Breast epithelium (tissue), 3 donors: ENCODE results near the gene ZNF776.

Experiments
- POLR2A ChIP-seq: fragments of 450-650 bp; IDR thresholded peaks from one replicate; pipeline ENCODE4 v1.6.1; 2016; ENCODE audit warnings: antibody characterized with exemption, mild to moderate bottlenecking, moderate library complexity
- POLR2AphosphoS5 ChIP-seq, 3 donors: sonication (generic); formaldehyde crosslinking; IDR thresholded peaks; one replicate each; pipeline ENCODE4 v1.6.1; 2017; ENCODE audit warnings: antibody characterized with exemption in 3 of 3
- TF ChIP-seq, protein P1 (sequence below), 3 donors: fragments of 450-650 bp; IDR thresholded peaks; one replicate each; pipeline ENCODE4 v1.5.1; 2016 to 2017; ENCODE audit warnings: antibody characterized with exemption in 3 of 3, mild to moderate bottlenecking in 3 of 3, moderate library complexity in 3 of 3

DNA sequence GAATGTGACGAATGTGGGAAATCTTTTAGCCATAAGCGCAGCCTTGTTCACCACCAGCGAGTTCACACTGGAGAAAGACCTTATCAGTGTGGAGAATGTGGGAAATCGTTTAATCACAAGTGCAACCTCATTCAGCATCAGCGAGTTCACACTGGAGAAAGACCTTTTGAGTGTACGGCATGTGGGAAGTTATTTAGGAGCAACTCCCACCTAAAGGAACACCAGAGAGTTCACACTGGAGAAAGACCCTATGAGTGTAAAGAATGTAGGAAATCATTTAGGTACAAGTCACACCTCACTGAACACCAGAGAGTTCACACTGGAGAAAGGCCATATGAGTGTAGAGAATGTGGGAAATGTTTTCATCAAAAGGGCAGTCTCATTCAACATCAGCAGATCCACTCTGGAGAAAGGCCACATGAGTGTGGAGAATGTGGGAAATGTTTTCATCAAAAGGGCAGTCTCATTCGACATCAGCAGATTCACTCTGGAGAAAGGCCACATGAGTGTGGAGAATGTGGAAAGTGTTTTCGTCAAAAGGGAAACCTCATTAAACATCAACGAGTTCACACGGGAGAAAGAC, 7.6 kb downstream of the ZNF776 start:
- TF ChIP-seq, protein P1, sequence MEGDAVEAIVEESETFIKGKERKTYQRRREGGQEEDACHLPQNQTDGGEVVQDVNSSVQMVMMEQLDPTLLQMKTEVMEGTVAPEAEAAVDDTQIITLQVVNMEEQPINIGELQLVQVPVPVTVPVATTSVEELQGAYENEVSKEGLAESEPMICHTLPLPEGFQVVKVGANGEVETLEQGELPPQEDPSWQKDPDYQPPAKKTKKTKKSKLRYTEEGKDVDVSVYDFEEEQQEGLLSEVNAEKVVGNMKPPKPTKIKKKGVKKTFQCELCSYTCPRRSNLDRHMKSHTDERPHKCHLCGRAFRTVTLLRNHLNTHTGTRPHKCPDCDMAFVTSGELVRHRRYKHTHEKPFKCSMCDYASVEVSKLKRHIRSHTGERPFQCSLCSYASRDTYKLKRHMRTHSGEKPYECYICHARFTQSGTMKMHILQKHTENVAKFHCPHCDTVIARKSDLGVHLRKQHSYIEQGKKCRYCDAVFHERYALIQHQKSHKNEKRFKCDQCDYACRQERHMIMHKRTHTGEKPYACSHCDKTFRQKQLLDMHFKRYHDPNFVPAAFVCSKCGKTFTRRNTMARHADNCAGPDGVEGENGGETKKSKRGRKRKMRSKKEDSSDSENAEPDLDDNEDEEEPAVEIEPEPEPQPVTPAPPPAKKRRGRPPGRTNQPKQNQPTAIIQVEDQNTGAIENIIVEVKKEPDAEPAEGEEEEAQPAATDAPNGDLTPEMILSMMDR (IDR thresholded peaks at IDR 0.05): no peak
- TF ChIP-seq POLR2A: no peak
- no peak for TF ChIP-seq POLR2AphosphoS5 (IDR thresholded peaks at IDR 0.05)
